Gastrocnemius medialis (tissue), 4 donors: Measurements from ENCODE around the gene ZMPSTE24. TPM values are rescaled to one million over a fixed set of nuclear protein-coding genes. Genes with fewer than 3 reads are reported as not detected.

Experiments
- ATAC-seq, 2 donors: fragments of 150-250 bp; one replicate each; pipeline ENCODE4 v1.9.1; 2016
- DNase-seq, 2 donors: peaks; one replicate each; pipeline ENCODE4 v3.0.0-alpha.2; 2019
- H3K27ac ChIP-seq, 4 donors: fragments of 200-600 bp; sonication (generic); 1 replicate in 1 of 4; 2 replicates in 3 of 4; pipeline ENCODE4 v1.5.1; 2016 to 2018; ENCODE audit warnings: mild to moderate bottlenecking in 2 of 4, moderate library complexity in 1 of 4
- H3K27me3 ChIP-seq, 3 donors: fragments of 200-600 bp; sonication (generic) in 2 of 3; 1 replicate in 1 of 3; 2 replicates in 2 of 3; pipeline versions ENCODE4 v1.5.1 to v1.6.0; 2016 to 2019; ENCODE audit warnings: mild to moderate bottlenecking in 1 of 3, moderate library complexity in 1 of 3
- H3K36me3 ChIP-seq, 2 donors: fragments of 200-600 bp; sonication (generic) in 1 of 2; one replicate each; pipeline ENCODE4 v1.5.1; 2017 to 2018
- H3K4me1 ChIP-seq, 2 donors: fragments of 200-600 bp; sonication (generic) in 1 of 2; one replicate each; pipeline ENCODE4 v1.5.1; 2016 to 2017; ENCODE audit warnings: mild to moderate bottlenecking in 2 of 2
- H3K4me3 ChIP-seq, 4 donors: fragments of 200-600 bp; sonication (generic) in 3 of 4; 1 replicate in 1 of 4; 2 replicates in 3 of 4; pipeline ENCODE4 v1.5.1; 2016 to 2019; ENCODE audit warnings: mild to moderate bottlenecking in 2 of 4
- H3K9me3 ChIP-seq, 3 donors: fragments of 200-600 bp; sonication (generic) in 2 of 3; 1 replicate in 1 of 3; 2 replicates in 2 of 3; pipeline ENCODE4 v1.5.1; 2016 to 2019
- POLR2A ChIP-seq, 2 donors: fragments of 450-650 bp; IDR thresholded peaks; one replicate each; pipeline ENCODE4 v1.6.1; 2017; ENCODE audit warnings: antibody characterized with exemption in 2 of 2, mild to moderate bottlenecking in 2 of 2, moderate library complexity in 2 of 2
- in situ Hi-C, 4 donors: fragments of 200-750 bp; cut with MboI; loops; one replicate each; pipeline versions ENCODE4 v1.15.0 to v1.8.0; 2017; ENCODE audit warnings: low sequenced_read_pairs in 4 of 4
- intact Hi-C: fragments of 100-400 bp; cut with DNase I; formaldehyde crosslinking; loops from one replicate; pipeline ENCODE4 v1.15.1; 2023; ENCODE audit warnings: low total_unique reads
- total RNA-seq, 4 donors: library from RNA; depleted of rRNA; stranded (reverse); fragments of >200 nt; gene quantifications; one replicate each; pipeline versions ENCODE4 v1.1.0 to v1.2.3, GENCODE V29; 2016
- TF ChIP-seq, protein P1 (sequence below), 5 experiments: fragments of 450-650 bp in 3 of 5; fragments of 200-600 bp in 2 of 5; sonication (generic) in 2 of 5; IDR thresholded peaks in 4 of 5; conservative IDR thresholded peaks in 1 of 5; 1 replicate in 4 of 5; 2 replicates in 1 of 5; pipeline ENCODE4 v1.5.1; 2016 to 2019; ENCODE audit warnings: antibody characterized with exemption in 5 of 5, mild to moderate bottlenecking in 3 of 5, moderate library complexity in 3 of 5

ZMPSTE24 gene
- total RNA-seq, 4 donors from 2014 or later: 19.9 to 31.9 (median 24.0) TPM

DNA sequence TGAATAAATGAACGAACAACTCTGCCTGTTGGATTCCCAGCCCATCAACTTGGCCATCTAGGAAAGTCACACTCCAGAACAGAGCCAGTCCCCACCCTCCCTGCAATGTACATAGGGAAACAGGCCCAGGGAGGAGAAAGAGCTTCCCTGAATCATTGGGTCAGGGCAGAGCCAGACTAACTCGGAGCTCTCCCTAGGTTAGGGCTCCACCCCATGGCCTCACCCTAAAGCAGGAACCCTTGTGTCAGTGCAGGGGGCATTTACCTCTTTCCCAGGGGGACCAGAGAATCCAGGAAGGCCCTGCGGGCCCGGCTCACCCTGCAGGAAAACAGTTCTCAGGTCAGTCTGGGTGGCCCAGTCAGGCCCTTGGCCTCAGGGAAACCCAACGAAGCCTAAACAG lies 47.4 kb downstream of the ZMPSTE24 start:
- DNase-seq (no peak), ATAC-seq (no peak)
- intact Hi-C loops: no loop called here
- Histone ChIP-seq H3K27ac (no peak overlapping the region), H3K27me3 (peaks cover 0 to 18% (median 7%) of the 10 kb centered on the region in 3 donors), H3K36me3 (no peaks in the 10 kb centered on the region), H3K4me3 (no peak overlapping the region), H3K9me3 (no peaks in the 10 kb centered on the region), H3K4me1 (no peaks in the 10 kb centered on the region)
- TF ChIP-seq POLR2A (IDR thresholded peaks at IDR 0.05): no peak
- TF ChIP-seq, protein P1, sequence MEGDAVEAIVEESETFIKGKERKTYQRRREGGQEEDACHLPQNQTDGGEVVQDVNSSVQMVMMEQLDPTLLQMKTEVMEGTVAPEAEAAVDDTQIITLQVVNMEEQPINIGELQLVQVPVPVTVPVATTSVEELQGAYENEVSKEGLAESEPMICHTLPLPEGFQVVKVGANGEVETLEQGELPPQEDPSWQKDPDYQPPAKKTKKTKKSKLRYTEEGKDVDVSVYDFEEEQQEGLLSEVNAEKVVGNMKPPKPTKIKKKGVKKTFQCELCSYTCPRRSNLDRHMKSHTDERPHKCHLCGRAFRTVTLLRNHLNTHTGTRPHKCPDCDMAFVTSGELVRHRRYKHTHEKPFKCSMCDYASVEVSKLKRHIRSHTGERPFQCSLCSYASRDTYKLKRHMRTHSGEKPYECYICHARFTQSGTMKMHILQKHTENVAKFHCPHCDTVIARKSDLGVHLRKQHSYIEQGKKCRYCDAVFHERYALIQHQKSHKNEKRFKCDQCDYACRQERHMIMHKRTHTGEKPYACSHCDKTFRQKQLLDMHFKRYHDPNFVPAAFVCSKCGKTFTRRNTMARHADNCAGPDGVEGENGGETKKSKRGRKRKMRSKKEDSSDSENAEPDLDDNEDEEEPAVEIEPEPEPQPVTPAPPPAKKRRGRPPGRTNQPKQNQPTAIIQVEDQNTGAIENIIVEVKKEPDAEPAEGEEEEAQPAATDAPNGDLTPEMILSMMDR (IDR thresholded peaks at IDR 0.05 in 4 of 5, conservative IDR thresholded peaks at IDR 0.05 in 1 of 5): peak in 4 of 5 experiments; percentile 10 to 40 (median 16)
- in situ Hi-C loops: no loop called here

DNA sequence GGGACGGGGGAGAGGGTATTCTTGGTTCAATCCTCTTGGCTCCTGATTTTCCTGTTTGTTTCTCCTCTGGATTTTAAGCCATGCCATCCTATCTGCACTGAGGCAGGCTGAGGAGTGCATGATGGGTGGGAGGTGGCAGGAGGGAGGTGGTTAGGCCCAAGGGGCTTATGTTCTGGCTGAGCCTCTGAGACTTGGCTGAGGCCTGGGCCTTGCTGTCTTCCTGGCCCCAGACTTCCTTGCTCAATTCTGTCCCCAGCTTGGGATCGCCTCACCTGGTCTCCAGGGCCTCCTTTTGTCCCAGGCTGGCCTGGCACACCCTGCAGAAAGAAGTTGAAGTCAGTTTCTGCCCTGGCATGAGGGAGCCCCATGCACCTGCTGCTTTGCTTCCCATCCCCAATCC lies 47.8 kb downstream of the ZMPSTE24 start:
- no peak for ATAC-seq
- DNase-seq: no peak
- Histone ChIP-seq H3K36me3 (no peaks in the 10 kb centered on the region), H3K4me1 (no peaks in the 10 kb centered on the region), H3K27ac (no peak overlapping the region), H3K9me3 (no peaks in the 10 kb centered on the region), H3K4me3 (no peak overlapping the region), H3K27me3 (peaks cover 0 to 18% (median 7%) of the 10 kb centered on the region in 3 donors)
- no peak for TF ChIP-seq POLR2A (IDR thresholded peaks at IDR 0.05)
- TF ChIP-seq, protein P1 (IDR thresholded peaks at IDR 0.05 in 4 of 5, conservative IDR thresholded peaks at IDR 0.05 in 1 of 5): no peak
- intact Hi-C loops: no loop called here
- in situ Hi-C loops: no loop called here

DNA sequence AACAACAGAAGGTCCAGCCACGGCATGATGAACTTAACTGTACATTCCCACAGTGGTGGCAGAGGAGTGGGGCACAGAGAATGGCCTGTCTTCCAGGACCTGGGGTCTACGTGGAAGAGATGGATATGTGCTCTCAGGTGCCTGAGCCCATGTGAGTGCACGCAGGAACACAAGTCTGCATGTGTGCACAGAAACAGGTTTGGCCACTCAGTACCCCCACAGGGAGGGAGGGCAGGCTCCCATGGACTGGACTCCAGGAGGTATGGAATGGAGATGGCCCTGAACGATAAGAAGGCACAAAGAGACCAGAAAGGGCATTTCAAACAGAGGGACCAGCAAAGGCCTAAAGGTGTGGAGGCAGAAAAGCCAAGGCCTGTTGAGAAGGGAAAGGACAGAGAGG lies 48.3 kb downstream of the ZMPSTE24 start:
- H3K9me3 ChIP-seq: no peaks in the 10 kb centered on the region
- H3K27me3 ChIP-seq: peaks cover 0 to 18% (median 7%) of the 10 kb centered on the region in 3 donors
- TF ChIP-seq POLR2A (IDR thresholded peaks at IDR 0.05): no peak
- TF ChIP-seq, protein P1 (IDR thresholded peaks at IDR 0.05 in 4 of 5, conservative IDR thresholded peaks at IDR 0.05 in 1 of 5): no peak
- ATAC-seq: no peak
- no peaks in the 10 kb centered on the region for H3K36me3 ChIP-seq
- intact Hi-C loops: no loop called here
- DNase-seq: no peak
- H3K4me1 ChIP-seq: no peaks in the 10 kb centered on the region
- H3K4me3 ChIP-seq: no peak overlapping the region
- no peak overlapping the region for H3K27ac ChIP-seq
- in situ Hi-C loops: no loop called here

DNA sequence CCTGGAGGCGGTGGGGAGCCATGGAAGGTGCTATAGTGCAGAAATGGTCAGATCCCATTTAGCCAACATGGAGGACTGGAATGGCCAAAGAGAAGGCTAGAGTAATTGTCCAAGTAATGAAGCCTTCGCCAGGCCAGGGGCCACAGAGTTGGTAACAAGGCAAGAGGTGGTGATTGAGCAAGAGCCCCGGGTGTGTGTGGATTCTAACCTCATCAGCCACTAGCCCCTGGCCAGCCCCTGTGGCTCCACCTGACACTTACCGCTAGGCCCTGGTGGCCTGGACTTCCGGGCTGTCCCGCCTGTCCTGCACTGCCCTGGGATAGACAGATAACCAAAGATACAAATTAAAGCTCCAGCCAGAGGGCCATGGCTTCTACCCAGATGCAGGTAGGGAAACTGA lies 49.1 kb downstream of the ZMPSTE24 start:
- Histone ChIP-seq H3K27me3 (peaks cover 0 to 18% (median 7%) of the 10 kb centered on the region in 3 donors), H3K4me1 (no peaks in the 10 kb centered on the region), H3K4me3 (no peak overlapping the region), H3K9me3 (no peaks in the 10 kb centered on the region), H3K36me3 (no peaks in the 10 kb centered on the region), H3K27ac (no peak overlapping the region)
- no peak for ATAC-seq
- in situ Hi-C loops: no loop called here
- DNase-seq: no peak
- TF ChIP-seq, protein P1 (IDR thresholded peaks at IDR 0.05 in 4 of 5, conservative IDR thresholded peaks at IDR 0.05 in 1 of 5): no peak
- TF ChIP-seq POLR2A (IDR thresholded peaks at IDR 0.05): no peak
- intact Hi-C loops: no loop called here
